Effector CD4-positive, alpha-beta T cell (primary cell): Measurements from ENCODE around the gene UGT2A1. TPM values are rescaled to one million over a fixed set of nuclear protein-coding genes. Genes with fewer than 3 reads are reported as not detected.
"Not testable (repeated sequence)": the region's sequence is repeated elsewhere in the genome, so short reads cannot be mapped to it uniquely, and the experiment has no call there.

Experiments
- DNase-seq: peaks from one replicate; pipeline ENCODE4 v3.0.0-alpha.2; 2020
- total RNA-seq: gene quantifications from one replicate; lab custom pipeline; 2026; lab: John Stamatoyannopoulos, UW

Gene UGT2A1
- not detected for total RNA-seq

DNA sequence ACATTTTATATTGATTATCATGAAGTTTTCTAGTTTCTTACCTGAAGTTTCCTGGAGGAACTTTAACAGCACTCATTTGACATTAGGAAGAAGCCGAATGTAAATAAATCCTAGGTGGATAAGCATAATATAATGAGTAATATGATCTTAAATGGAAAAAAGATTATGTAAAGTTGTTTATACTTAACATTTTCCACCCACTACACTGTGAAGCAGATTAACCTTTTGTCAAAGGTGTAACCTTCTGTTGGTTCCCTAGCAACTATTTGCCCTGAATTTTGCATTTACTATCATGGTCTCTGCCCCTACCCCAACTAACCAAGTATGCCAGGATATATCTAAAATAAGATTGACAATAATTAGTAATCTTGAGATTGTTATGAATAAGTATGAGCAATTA, at the start of gene UGT2A1:
UGT2A1 (minus strand) TSS at position 101 of the 400 bp plus-strand sequence. CDS start 5,603 bp downstream, outside the sequence.
- no peak for DNase-seq

DNA sequence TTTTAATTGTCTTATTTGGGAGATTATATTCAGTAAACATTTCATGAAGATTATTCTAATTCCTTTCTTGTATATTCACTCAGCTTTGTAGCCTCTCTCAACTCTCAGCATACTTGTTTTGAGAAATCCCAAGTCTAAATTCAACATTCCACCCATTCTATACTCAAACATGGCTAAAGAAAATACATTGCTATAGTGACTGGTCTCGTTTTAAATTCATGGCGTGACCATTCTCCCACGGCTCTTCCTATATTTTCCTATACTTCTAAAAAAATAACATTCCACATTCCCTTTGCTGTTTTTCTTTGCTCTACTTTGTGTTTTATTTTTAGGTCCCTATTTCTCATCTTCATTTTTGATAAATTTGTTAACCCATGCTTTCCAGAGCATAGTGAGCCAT, 49.2 kb upstream of the UGT2A1 start:
- DNase-seq = no peak

DNA sequence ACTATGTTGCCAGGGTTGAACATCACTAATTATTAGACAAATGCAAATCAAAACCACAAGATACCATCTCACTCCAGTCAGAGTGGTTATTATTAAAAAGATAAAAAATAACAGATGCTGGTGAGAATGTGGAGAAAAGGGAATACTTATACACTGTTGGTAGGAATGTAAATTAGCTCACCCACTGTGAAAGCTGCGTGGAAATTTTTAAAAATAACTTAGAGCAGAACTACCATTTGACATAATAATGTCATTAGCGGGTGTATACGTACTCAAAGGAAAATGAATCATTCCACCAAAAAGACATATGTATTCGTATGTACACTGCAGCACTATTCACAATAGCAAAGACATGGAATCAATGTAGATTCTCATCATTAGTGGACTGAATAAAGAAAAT, 48.6 kb upstream of the UGT2A1 start:
- DNase-seq = no peak

DNA sequence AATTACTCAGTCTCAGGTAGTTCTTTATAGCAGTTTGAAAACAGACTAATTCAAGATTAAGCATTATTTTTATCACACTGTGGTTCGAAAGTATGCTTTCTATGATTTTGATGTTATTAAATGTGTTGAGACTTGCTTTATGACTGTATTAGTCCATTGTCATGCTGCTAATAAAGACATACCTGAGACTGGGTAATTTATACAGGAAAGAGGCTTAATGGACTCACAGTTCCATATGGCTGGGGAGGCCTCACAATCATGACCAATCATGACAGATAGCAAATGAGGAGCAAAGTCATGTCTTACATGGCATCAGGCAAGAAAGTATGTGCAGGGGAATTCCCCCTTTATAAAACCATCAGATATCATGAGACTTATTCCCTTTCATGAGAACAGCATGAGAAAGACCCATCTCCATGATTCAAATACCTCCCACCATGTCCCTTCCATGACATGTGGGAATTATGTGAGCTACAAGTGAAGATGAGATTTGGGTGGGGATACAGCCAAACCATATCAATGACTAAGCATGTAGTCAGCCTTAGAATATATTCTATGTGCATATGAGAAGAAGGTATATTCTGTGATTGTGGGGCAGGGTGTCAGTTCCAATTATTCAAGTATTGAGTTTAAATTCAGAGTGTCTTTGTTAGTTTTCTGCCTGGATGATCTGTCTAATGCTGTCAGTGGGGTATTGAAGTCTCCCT, 44.6 kb upstream of the UGT2A1 start:
- DNase-seq = no peak

DNA sequence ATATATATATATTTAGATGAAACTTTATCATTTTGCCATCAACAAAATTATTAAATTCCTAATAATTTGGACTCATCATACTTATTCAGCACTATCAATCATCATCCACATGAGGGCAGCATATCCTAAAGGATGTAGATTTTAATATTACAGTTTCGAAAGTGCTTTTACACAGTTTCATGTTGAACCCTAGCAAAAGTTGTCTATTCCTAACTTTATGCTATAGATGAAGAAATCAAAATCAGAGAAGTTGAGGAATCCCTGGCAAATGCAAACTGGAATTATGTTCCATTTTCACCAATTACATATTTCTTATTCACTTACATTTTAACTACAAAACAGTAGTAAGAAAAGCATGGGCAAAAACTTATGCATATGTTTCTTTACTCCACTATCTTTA, 36.6 kb upstream of the UGT2A1 start:
- DNase-seq = no peak

DNA sequence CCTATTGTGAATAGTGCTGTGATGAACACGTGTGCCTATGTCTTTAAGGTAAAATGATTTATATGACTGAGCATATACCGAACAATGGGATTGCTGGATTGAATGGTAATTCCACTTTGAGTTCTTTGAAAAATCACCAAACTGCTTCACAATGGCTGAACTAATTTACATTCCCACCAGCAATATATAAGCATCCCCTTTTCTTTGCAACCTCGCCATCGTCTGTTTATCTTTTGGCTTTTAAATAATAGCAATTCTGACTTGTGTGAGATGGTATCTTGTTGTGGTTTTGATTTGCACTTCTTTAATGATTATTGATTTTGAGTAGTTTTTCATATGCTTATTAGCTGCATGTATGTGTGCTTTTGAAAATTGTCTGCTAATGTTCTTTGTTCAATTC, 31.8 kb upstream of the UGT2A1 start:
- no peak for DNase-seq

DNA sequence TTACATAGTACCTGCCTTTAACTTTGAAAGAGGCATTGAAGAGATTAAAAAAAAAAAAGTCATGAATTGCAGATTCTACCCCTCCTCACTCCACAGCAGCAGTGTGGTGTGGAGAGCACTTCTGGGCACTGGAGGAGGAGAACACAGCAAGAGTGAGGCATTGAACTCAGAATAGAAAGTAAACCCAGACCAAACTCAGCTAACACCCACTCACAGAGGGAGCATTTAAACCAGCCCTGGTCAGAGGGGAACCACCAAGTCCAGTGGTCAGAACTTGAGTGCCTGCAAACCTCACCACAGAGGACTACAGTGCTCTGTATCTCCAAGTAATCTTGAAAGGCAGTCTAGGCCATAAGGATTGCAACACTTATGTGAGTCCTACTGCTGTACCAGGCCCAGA, 15.6 kb upstream of the UGT2A1 start:
- DNase-seq = no peak

DNA sequence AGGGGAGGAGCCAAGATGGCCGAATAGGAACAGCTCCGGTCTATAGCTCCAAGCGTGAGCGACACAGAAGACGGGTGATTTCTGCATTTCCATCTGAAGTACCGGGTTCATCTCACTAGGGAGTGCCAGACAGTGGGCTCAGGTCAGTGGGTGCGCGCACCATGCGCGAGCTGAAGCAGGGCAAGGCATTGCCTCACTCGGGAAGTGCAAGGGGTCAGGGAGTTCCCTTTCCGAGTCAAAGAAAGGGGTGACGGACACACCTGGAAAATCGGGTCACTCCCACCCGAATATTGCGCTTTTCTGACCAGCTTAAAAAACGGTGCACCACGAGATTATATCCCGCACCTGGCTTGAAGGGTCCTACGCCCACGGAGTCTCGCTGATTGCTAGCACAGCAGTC, 11.0 kb upstream of the UGT2A1 start:
- DNase-seq = not testable (repeated sequence)

DNA sequence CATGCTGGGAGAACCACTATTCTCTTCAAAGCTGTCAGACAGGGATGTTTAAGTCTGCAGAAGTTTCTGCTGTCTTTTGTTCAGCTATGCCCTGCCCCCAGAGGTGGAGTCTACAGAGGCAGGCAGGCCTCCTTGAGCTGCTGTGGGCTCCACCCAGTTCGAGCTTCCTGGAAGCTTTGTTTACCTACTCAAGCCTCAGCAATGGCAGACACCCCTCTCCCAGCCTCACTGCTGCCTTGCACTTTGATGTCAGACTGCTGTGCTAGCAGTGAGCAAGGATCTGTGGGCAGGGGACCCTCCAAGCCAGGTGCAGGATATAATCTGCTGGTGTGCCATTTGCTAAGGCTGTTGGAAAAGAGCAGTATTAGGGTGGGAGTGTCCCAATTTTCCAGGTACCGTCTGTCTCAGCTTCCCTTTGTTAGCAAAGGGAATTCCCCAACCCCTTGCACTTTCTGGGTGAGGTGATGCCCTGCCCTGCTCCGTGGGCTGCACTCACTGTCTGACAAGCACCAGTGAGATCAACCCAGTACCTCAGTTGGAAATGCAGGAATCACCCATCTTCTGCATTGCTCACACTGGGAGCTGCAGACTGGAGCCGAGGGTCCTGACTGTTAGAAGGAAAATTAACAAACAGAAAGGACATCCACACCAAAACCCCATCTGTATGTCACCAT, 8.2 kb upstream of the UGT2A1 start:
- DNase-seq = not testable (repeated sequence)

DNA sequence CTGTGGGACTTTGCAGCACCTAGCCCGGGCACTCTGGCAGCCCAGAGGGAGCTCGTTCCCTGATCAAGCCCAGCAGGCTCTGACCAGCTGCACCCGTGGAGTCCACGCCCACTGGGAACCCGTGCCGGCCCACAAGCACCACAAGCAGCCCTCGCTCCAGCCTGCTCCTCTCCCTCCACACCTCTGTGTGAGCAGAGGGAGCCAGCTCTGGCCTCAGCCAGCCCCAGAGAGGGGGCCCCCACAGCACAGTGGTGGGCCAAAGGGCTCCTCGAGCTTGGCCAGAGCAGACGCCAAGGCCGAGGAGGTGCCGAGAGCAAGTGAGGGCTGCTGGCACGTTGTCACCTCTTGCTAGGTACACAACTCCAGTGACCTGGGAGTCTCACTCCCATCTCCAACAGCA, 5.1 kb upstream of the UGT2A1 start:
- DNase-seq = no peak

DNA sequence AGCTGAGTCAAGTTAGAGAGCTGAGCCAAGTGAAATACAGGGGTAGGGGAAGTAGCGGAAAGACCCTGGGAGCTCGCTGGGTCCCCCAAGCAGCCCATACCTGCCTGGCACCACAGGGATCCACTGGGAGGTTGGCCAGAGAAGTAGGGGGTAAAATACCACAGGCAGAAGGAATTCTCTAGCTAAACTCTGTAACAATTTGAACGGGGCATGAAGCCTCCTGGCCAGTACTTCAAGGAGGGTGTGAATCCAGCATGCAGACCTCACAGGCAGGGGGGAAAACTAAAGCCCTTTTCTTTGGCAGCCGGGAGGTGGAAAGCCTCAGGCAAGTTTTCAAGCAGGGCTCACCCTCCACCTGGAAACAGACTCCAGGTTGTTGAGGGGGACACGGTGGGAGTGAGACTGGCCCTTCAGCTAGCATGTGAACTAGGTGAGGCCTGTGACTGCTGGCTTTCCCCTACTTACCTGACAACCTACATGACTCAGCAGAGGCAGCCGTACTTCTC, 3.7 kb upstream of the UGT2A1 start:
- no peak for DNase-seq

DNA sequence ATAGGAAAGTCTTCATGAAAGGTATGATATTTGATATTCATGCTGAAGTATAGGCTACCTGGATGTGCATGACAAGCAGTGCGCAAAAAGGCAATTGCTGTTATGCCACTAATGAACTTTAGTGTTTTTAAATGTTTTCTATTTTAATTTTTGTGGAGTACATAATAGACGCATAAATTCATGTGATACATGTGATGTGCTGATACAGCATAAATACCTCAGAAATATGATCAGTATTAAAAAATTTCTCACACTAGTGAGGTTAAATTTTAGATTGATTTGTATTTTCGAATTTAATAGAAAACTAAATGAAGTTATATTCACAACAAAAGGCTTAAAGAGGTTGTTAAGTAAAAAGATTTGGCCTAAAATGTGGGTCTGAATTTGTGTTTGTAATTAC, 2.2 kb downstream of the UGT2A1 start:
- no peak for DNase-seq

DNA sequence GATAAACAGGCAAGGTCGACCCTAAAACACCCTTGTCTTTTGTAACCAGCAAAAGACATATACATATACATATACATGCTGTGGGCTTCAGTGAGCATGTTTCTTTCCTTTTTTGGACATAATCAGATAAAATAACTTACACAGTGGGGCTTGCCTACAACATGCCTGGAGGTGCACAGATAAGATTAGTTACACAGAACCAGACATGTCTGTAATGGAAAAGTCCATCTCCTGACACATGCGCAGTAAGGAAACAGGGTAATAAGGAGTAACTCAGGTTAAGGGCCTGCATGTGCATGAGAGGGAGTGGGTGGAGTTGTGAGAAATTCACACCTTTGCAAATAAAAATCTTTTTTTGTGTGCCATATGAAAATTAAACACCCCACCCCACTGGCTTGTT, 3.4 kb downstream of the UGT2A1 start:
- DNase-seq = no peak

DNA sequence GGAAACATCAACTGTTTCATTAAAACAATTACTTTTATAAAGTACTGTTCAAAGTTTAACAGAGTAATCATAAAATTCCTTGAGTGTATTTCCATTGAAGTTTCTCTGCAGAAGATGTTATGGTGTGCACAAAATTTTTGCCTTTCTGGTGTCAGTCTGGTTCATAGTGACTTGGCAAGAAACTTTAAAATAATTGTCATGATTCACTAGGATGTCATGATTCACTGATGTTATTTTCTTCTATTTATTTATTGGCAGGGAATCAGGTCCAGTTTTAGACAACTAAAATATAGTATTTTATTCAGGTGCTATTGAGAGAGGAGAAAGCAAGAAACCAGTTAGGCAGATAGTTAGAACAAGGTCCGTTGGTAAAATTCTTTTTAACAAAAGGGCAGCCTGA, 3.8 kb downstream of the UGT2A1 start:
- no peak for DNase-seq

DNA sequence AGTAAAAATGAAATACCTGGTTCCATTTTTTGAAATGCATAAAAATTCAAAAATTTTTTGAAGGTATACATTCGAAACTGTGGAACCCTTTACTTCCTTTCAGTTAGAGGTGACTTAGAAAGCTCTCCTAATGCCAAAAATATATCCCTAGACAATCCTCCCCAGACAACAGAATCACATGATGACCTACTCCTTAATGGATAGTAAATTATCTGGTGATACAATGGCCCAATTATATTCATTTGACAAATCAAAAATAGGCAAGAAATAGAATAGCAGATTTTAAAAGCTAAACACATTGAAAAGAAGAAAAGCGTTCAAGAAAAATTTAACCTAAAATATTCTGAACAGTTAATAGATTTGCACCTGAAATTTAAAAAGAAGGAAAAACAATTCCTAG, 10.1 kb downstream of the UGT2A1 start:
- DNase-seq = no peak

DNA sequence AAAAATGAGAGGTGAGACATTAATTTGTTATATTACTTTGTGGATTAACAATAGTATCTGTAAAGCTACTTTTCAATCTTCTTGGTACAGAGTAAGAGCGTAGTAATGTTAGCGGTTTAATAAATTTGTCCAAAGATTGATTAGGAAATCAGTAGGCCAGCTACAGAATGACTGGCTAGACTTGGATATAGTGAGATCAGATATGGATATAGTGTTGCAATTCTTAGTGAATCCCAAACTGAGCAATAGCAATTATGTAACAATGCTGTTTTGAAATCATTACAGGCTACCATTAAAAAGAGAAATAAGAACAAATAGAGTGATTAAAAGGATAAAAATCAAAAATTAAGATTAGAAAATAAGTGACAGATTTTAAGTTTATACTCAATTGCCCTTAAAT, 12.8 kb downstream of the UGT2A1 start:
- DNase-seq = no peak

DNA sequence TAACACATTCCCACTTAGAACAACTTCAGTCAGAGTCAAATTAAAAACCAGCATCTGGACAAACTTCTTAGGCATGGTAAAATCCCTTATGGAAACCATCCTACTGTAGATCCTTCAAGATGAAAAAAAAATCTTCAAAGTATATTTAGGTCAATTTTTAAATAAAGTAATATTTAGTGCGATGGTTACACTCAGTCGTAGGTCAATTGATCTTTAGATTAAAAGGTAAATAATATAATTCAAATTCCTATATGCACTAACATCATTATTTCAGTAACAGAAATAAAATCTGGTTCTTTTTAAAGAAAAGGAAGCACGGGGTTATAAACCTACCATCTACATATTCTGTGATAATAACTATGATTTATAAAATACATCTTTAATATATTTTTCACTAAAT, 13.5 kb downstream of the UGT2A1 start, which contains the start of gene UGT2A2:
UGT2A2 (minus strand) TSS at position 101 of the 400 bp plus-strand sequence; CDS start at position 99, 2 bp downstream.
- no peak for DNase-seq

DNA sequence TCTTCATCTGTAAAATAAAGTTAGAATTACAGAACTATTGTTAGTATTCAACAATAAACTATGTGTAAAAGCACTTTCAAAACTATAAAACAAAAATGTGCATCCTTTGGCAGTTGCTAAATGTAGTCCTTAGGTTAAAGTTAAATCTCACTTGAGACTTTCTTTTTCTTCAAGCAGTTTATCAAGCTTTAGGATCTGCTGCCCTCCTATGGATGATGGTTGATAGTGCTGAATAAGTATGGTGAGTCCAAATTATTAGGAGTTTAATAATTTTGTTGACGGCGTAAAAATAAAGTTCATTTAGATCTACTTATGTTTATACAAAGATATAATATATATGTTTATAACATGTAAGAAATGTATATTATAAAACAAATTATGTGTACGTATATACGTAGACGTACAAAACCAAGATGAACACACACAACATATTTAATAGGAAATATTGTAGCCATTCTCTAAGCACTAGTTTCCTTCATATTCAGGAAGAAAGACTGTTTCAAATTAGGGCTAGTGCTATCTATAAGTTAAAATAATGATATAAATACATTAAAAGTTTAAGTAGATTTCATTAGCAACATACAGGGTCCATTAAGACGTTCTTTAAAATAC, 35.9 kb downstream of the UGT2A1 start:
- DNase-seq = no peak

DNA sequence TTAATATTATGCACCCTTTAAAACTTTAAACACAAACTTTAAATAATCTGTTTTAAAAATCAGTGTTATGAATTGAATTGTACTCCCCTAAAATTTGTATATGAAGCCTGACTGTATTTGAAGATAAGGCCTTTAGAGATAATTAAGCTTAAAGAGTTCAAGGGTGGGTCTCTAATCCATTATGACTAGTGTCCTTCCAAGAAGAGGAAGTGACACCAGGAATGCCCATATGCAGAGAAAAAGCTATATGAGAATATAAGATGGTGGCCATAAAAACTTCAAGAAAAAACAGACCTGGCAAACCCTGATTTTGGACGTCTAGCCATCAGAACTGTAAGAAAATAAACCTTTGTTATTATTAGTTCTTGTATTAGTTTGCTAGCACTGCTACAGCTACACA, 42.6 kb downstream of the UGT2A1 start:
- no peak for DNase-seq

DNA sequence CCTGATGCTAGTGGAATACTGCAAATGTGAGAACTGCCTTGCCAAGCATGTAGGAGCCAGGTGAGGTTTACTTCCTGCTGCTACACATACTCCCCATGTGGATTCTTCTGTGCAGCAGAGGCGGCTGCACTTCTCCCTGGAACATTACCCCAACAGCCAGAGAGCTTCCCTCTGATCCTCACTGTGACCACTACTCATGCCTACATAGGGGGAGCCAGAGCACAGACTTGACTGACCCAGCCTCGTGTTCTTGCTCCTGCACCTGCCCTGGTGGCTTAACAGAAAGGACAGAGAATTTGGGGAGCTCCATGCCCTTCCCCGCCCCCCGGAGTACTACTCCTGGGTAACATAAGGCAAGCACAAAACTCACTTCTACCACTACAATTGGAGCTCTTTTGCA, 52.0 kb downstream of the UGT2A1 start:
- no peak for DNase-seq

DNA sequence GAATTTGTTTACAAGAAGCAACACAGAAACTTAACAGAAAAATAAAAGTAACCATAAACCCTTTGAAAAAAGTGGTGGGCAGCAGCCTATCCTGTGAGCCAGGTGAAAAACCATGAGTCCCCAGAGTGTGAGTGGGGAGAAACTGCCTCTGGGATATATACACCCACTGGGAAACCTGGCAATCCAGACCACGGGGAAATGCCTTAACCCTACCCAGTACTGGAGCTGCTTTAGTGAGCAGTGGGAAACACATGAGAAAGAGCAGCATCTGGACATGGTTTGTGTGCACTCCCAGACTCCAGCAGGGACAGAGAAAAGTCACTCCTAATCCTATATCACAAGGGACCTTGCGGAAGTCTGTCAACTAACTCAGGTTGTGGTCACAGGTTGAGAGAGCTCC, 53.0 kb downstream of the UGT2A1 start:
- no peak for DNase-seq

DNA sequence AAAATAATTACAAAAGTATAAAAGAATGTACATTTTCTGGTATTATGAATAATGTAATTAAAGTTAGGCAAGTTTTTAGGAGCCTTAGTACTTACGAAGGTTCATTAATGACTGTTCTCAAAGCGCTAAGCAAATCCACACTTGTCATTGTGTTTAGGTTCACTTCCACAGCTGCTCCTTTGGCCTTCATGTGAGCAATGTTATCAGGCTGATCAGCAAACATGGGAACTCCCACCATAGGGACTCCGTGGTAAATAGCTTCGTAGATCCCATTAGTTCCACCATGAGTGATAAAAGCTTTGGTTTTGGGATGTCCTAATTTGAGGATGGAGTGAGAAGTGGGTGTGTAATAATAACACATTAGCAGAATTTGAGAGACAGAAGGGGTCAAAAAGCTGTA, 58.7 kb downstream of the UGT2A1 start:
- no peak for DNase-seq

DNA sequence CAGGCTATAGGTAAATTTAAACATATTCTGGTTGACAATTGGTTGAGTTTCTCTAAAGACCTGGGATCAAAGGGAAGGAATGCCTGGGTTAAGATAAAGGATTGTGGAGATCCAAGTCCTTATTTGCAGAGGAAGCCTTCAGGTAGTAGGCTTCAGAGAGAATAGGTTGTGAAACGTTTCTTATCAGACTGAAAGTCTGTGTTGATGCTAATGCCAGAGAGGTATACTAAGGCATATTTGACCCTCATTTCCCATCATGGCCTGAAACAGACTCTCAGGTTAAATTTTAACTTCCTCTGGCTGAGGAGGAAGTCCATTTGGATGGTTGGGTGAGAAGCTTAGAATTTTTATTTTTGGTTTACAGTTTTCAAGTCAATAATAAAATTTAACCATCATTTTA, 61.7 kb downstream of the UGT2A1 start:
- DNase-seq = no peak

DNA sequence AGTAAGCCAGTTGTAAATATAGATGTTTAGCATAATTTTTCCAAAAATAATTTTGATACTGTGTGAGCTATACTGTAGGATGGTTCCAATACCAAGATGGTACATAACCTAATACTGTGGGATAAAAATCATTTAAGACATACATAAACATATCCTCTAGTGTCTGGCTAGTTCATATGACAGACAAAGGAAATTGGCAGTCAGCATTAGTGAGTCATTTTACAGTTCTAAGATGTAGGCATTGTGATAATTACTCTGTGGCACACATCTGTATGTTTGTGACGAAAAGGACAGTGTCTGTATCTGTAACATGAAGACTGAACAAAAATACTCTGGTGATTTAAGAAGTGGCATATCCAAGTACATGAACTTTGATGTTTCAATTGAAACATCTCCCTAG, 63.2 kb downstream of the UGT2A1 start:
- DNase-seq = no peak
